Activated CD8-positive, alpha-beta T cell treated with anti-CD3 and anti-CD28 coated beads for 36 hours (primary cell): ENCODE data around the gene FOXL2. TPM values are rescaled to one million over a fixed set of nuclear protein-coding genes. Genes with fewer than 3 reads are reported as not detected.

Source experiments
- ATAC-seq: fragments of 200-7000 bp; cut with Tn5 transposase; one replicate; pipeline ENCODE4 v1.10.0; 2021; ENCODE audit warnings: mild to moderate bottlenecking, moderate library complexity
- CTCF ChIA-PET: fragments of 350-600 bp; sonication (Branson Sonifier 250); formaldehyde crosslinking; loops from one replicate; lab custom pipeline; 2021; ENCODE audit warnings: antibody characterized with exemption; lab: Charles Lee
- POLR2A ChIA-PET: fragments of 350-600 bp; sonication (Branson Sonifier 250); formaldehyde crosslinking; loops from one replicate; lab custom pipeline; 2021; ENCODE audit warnings: antibody characterized with exemption; lab: Charles Lee
- DNase-seq: peaks from one replicate; pipeline ENCODE4 v3.0.0-alpha.2; 2020
- H3K27ac Mint-ChIP-seq: one replicate; pipeline ENCODE4 v1.8.0; 2021; ENCODE audit warnings: mild to moderate bottlenecking, mixed read lengths
- H3K27me3 Mint-ChIP-seq: one replicate; pipeline ENCODE4 v1.8.0; 2021; ENCODE audit warnings: mixed read lengths
- H3K36me3 Mint-ChIP-seq: one replicate; pipeline ENCODE4 v1.8.0; 2021; ENCODE audit warnings: low read depth, mixed read lengths
- H3K4me1 Mint-ChIP-seq: one replicate; pipeline ENCODE4 v1.8.0; 2021; ENCODE audit warnings: low read depth, mixed read lengths
- H3K4me3 Mint-ChIP-seq: one replicate; pipeline ENCODE4 v1.8.0; 2021; ENCODE audit warnings: mild to moderate bottlenecking, moderate library complexity, mixed read lengths
- H3K9me3 Mint-ChIP-seq: one replicate; pipeline ENCODE4 v1.8.0; 2021; ENCODE audit warnings: mixed read lengths
- intact Hi-C: fragments of 100-400 bp; cut with micrococcal nuclease; formaldehyde crosslinking; loops from one replicate; pipeline ENCODE4 v1.10.0; 2022
- total RNA-seq, 2 experiments: library from RNA; stranded (reverse); gene quantifications; one replicate each; pipeline ENCODE4 v1.2.3, GENCODE V29; 2021
- TF ChIP-seq, protein P1 (sequence below): fragments of 200-600 bp; IDR thresholded peaks from one replicate; pipeline ENCODE4 v1.8.0; 2022; ENCODE audit warnings: antibody characterized with exemption, mild to moderate bottlenecking

FOXL2 gene
- total RNA-seq, 2 experiments from 2014 or later = not detected

DNA sequence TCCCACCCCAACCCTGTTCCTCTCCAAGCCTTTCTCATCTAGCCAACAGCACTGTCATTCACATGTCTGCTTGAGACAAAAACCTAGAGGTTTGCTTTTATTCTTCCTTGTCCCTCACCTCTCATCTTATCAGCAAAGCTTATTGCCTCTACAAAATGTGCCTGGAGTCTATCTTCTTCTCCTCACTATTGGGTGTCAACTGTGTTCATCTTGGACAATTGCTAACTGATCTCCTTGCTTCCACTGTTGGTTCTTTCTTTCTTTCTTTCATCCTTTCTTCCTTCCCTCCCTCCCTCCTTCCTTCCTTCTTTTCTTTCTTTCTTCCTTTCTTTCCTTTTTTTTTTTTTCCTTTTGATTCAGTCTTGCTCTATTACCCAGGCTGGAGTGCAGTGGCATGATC is 48.2 kb downstream of the FOXL2 start:
- Mint-ChIP-seq H3K27ac (no peak overlapping the region), H3K36me3 (no peaks in the 10 kb centered on the region), H3K27me3 (no peaks in the 10 kb centered on the region), H3K4me1 (no peaks in the 10 kb centered on the region), H3K4me3 (no peak overlapping the region), H3K9me3 (no peaks in the 10 kb centered on the region)
- TF ChIP-seq, protein P1, sequence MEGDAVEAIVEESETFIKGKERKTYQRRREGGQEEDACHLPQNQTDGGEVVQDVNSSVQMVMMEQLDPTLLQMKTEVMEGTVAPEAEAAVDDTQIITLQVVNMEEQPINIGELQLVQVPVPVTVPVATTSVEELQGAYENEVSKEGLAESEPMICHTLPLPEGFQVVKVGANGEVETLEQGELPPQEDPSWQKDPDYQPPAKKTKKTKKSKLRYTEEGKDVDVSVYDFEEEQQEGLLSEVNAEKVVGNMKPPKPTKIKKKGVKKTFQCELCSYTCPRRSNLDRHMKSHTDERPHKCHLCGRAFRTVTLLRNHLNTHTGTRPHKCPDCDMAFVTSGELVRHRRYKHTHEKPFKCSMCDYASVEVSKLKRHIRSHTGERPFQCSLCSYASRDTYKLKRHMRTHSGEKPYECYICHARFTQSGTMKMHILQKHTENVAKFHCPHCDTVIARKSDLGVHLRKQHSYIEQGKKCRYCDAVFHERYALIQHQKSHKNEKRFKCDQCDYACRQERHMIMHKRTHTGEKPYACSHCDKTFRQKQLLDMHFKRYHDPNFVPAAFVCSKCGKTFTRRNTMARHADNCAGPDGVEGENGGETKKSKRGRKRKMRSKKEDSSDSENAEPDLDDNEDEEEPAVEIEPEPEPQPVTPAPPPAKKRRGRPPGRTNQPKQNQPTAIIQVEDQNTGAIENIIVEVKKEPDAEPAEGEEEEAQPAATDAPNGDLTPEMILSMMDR = no peak
- ChIA-PET POLR2A (no interaction called here), CTCF (interaction anchor here (0.6 to 6.3 kb wide), 4 partner anchors 9 to 632 kb away, joined by 3 to 46 read pairs (median 14); no protein-coding TSS in a partner anchor)
- ATAC-seq (no peak), DNase-seq (no peak)
- intact Hi-C loops = no loop called here

DNA sequence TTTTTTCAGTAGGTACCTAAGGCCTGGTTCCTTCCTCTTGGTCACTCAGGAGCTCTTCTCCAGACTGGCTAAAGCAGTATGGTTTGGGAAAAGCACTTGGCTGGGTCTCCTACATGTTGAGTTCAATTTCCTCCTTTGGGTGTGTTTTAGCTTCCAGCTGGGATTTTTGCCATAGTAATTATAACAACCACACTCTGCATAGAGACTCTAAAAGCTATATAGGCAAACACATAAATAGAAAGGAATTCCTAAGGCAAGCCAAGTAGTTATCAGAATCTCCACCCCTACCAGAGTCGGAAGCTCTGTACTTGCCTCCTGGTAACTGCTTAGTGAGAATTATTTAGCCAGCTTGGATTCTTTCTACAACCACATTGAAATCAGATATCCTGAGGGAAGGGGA is 48.6 kb downstream of the FOXL2 start:
- no peaks in the 10 kb centered on the region for H3K36me3 Mint-ChIP-seq
- POLR2A ChIA-PET = no interaction called here
- H3K4me1 Mint-ChIP-seq = no peaks in the 10 kb centered on the region
- TF ChIP-seq, protein P1 = no peak
- H3K27me3 Mint-ChIP-seq = no peaks in the 10 kb centered on the region
- intact Hi-C loops = no loop called here
- no peaks in the 10 kb centered on the region for H3K9me3 Mint-ChIP-seq
- DNase-seq (no peak), ATAC-seq (no peak)
- H3K27ac Mint-ChIP-seq = no peak overlapping the region
- CTCF ChIA-PET = interaction anchor here (0.6 to 6.3 kb wide), 4 partner anchors 10 to 631 kb away, joined by 3 to 46 read pairs (median 14); no protein-coding TSS in a partner anchor
- no peak overlapping the region for H3K4me3 Mint-ChIP-seq

Other genes with a start within 250 kb of the FOXL2 start
- 10 to 100 TPM; 12.4 to 13.4 TPM for gene PIK3CB, start 112.2 kb downstream of the FOXL2 start, total RNA-seq
- not detected for gene FOXL2NB, start 80 bp upstream of the FOXL2 start, total RNA-seq
- not detected for gene PRR23A, start 59.1 kb upstream of the FOXL2 start, total RNA-seq
- gene PRR23B, start 73.8 kb upstream of the FOXL2 start, total RNA-seq = not detected
- not detected for gene PRR23C, start 97.8 kb upstream of the FOXL2 start, total RNA-seq